ENCODE data around the gene REXO5.
"Not testable (repeated sequence)": the region's sequence is repeated elsewhere in the genome, so short reads cannot be mapped to it uniquely, and the experiment has no call there.

The REXO5 gene, protein sequence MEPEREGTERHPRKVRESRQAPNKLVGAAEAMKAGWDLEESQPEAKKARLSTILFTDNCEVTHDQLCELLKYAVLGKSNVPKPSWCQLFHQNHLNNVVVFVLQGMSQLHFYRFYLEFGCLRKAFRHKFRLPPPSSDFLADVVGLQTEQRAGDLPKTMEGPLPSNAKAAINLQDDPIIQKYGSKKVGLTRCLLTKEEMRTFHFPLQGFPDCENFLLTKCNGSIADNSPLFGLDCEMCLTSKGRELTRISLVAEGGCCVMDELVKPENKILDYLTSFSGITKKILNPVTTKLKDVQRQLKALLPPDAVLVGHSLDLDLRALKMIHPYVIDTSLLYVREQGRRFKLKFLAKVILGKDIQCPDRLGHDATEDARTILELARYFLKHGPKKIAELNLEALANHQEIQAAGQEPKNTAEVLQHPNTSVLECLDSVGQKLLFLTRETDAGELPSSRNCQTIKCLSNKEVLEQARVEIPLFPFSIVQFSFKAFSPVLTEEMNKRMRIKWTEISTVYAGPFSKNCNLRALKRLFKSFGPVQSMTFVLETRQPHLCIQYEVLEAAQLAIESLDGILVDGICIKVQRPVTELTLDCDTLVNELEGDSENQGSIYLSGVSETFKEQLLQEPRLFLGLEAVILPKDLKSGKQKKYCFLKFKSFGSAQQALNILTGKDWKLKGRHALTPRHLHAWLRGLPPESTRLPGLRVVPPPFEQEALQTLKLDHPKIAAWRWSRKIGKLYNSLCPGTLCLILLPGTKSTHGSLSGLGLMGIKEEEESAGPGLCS

DNA sequence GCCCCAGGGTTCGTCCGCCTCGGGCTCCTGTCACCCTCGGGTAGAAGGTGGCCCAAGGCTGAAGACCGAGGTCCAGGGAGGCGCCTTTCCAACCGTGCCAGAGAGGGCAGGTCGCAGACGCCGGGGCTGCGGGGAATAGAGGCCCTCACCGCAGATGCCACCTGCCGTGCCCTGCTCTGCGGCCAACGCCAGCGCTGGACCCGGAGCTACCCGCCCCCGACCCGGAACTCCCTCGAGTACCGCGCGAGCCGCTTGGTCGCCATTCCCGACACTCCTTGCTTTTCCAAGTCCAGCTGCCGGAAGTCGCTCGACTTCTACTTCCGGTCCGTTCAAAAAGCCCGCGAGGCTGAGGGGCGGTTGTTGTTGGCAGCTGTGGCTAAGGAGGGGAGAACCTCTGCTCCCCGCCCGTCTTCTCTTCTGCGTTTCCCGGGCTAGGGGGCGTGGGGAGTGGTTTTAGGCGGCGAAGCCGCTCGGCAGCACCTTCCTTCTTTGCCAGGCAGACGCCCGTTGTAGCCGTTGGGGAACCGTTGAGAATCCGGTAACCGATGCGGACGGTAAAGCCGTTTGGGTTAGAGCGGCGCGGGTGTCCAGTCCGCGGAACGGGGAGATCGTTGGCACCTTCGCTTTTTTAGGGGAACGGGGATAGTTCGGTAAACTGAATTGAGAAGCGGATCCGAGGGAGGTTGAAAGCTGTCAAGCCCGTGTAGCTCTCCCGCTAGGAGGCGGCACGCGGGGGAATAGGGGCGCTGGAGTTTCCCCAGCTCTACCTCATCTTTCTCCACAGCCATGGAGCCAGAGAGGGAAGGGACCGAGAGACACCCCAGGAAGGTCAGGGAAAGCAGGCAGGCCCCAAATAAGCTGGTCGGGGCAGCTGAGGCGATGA, at the start of gene REXO5, which contains the start of gene ERI2:
REXO5 (plus strand) TSS at position 360 of the 883 bp plus-strand sequence; CDS start at position 787, 427 bp downstream.
ERI2 (minus strand) TSS at position 305 of the 883 bp plus-strand sequence; CDS start at position 263, 42 bp downstream.
- DNase-seq, result peak; percentile 85 to 88

DNA sequence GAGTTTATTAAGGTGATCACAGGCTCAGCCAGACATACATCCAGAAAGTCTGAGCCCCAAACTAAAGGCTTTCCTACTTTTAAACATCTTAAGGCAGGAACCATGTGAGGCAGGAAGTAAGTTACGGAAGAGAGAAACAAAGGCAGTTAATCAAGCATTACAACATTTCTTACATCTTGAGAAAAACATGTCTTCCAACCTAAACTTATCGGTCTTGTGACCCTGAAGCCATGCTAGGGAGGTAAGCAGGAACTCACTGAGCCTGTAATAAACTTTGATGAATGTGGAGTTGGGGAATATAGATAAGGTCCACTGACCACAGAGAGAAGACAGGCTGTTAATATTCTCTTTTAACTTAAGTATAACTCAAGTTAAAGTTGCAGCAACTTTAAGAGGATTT, 46.0 kb upstream of the REXO5 start:
- no peak for DNase-seq

DNA sequence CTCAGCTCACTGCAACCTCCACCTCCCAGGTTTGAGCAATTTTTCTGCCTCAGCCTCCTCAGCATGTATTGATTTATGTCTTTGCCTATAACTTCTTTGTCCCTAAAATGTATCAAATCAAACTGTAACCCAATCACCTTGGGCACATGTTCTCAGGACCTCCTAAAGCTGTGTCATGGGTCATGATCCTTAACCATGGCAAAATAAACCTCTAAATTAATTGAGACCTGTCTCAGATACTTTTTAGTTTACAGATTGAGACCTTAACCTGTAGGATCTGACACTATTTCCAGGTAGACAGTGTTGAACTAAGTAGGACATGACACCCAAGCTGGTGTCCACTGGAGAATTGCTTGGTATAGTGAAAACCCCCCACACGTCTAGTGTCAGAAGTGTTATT, 45.2 kb upstream of the REXO5 start:
- no peak for DNase-seq

DNA sequence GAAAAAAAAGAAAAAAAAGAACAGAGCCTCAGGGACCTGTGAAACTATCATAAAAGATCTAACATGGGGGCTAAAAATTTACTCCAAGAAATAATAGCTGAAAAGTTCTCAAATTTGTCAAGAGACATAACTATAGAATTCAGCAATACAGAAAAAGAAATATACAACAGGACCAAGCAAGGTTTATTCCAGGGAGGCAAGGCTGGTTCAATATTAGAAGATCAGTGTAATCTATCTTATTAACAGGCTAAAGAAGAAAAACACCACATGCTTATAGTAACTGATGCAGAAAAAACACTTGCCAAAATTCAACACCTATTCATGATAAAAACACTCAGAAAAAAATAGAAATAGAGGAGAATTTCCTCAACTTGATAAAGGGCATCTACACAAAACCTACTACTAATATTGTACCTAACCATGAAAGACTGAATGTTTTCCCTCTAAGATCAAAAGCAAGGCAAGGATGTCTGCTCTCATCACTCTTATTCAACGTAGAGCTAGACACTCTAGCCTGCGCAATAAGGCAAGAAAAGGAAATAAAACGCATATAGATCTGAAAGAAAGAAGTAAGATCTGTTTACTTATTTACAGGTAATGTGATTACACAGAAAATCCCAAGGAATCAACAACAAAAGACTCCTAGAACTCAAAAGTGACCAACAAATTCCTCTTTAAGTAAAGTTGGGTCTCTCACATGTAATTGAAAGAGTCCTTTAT, 43.8 kb upstream of the REXO5 start:
- no peak for DNase-seq

DNA sequence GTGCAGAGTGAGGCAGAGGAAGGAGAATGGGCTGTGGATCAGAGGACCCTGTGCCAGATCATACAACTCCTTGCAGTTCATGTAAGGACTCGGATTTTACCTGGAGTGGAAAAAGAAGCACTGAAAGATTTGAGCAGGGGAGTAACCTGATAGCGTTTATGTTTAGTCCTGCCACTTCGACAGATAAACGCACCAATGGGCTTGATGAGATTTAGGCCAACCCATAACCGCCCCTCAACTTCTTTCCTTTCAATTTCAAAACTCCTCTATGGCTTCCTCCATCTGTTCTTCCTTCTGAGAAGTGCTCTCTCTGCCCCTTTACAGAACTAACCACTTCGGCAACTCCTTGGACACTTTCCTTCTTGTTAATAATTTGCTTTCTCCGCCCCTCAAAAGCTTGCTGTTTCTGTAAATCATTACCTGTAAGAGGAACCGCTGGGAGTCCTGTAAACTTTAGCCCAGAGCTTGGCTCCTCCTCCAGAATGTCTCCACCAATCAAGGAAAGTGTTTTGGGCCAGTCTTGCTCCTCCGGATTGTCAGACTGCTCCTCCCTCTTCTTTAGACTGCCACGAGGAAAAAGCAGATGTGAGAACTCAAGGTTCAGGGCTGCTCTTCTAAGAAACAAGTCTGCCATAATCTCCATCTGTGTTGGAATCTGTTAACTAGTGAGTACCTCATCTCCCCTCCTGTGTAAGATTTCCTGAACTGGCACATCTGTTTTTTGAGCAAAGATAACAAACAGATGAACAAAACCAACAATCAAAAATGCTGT, 42.7 kb upstream of the REXO5 start, which contains the start of gene ACSM3:
ACSM3 (plus strand) TSS at position 554 of the 772 bp plus-strand sequence. CDS start 6,021 bp downstream, outside the sequence.
- DNase-seq, result peak; percentile 60 to 67

DNA sequence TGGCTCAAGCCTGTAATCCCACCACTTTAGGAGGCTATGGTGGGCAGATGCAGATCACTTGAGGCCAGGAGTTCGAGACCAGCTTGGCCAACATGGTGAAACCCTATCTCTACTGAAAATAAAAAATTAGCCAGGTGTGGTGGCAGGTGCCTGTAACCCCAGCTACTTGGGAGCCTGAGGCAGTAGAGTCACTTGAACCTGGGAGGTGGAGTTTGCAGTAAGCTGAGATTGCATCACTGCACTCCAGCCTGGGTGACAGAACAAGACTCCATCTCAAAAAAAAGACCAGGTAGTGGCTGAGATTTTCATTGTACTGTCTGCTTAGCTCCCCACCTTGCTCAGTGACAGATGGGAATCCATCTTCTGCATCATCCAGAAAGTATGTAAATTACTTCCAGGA, 41.9 kb upstream of the REXO5 start:
- not testable (repeated sequence) for DNase-seq

DNA sequence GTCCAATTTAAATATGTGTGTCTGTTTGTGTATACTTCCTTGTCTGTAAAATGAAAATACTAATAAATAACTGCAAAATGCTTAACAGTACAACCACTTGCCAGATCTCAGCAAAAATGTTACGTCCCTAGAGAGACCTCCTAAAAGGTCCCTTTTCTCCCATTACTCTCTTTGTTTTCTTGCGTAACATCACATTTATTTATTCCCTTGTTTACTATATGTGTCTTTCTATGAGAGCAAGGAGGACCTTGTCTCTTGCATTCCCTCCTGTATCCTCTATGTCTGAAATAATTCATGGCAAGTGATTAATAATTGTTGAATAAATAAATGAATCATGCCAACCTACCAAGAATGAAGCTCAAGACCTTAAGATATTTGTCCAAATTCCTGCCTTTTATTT, 40.6 kb upstream of the REXO5 start:
- no peak for DNase-seq

DNA sequence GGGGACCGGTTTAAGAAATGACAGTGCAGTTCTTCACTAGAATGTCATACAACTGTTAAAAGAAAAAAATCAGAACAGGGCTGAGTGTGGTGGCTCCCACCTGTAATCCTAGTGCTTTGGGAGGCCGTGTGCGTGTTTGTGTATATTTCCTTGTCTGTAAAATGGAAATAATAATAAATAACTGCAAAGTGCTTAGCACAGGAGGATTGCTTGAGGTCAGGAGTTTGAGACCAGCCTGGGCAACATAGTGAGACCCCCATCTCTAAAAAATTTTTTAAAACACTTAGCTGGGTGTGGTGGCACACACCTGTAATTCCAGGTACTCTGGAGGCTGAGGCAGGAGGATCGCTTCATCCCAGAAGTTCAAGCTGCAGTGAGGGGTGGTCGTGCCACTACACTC, 40.0 kb upstream of the REXO5 start:
- DNase-seq, result no peak

DNA sequence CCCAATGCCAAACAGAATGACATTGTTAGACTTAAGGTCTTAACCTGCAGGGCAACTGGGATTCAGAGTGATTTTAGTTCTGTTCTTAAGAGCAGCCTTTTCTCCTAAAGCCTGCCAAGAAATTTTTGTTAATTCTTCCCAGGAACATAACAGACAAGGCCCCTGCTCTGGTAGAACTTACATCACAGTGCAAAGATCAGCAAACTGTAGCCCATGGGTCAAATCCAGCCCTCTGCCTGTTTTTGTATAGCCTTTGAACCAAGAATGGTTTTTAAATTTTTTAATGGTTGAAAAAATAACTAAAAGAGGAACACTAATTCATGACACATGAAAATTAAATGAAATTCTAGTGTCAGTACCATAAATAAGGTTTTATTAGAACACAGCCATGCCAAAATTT, 38.8 kb upstream of the REXO5 start:
- no peak for DNase-seq

DNA sequence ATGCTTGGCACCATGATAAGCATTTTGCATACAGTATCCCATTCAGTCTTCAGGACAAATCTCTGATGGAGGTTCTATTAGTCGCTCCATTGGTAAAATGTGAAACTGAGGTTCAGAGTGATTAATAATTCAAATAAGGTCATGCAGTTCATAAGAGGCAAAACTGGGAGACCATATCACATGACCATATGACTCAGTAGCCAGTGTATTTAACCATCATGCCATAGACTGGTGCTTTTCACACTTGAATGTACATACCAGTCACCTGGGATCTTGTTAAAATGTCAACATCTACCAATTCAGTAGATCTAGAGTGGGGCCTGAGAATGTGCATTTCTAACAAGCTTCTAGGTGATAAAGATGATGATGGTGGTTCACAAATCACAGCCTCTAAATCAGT, 38.2 kb upstream of the REXO5 start:
- DNase-seq, result no peak

DNA sequence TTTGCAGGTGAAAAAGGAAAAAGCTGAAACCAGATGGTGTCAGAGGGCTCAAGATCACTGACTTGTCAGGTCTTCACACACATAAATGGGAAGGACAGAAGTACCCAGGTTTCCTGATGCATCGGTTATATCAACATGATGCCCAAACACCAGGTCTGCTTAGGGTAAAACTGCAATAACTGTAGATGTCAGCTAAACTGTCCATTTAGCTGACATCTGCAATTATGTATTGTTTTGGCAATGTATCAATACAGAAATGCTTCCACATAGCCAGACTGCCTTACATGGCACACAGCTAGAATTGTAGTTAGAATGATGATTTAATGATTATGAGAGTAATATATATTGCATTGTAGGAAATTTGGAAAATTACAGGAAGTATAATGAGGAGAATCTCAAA, 37.5 kb upstream of the REXO5 start:
- DNase-seq, result no peak

DNA sequence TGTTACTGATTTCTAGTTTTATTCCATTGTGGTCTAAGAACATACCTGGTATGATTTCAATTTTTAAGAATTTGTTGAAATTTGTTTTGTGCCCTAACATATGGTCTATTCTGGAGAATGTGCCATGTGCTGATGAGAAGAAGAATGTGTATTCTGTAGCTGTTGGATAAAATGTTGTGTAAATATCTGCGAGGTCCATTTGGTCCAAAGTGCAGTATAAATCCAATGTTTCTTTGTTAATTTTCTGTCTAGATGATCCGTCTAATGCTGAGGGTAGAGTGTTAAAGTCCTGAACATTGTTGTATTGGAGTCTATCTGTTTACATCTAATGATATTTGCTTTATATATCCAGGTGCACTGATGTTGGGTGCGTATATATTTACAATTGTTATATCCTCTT, 32.6 kb upstream of the REXO5 start:
- no peak for DNase-seq

DNA sequence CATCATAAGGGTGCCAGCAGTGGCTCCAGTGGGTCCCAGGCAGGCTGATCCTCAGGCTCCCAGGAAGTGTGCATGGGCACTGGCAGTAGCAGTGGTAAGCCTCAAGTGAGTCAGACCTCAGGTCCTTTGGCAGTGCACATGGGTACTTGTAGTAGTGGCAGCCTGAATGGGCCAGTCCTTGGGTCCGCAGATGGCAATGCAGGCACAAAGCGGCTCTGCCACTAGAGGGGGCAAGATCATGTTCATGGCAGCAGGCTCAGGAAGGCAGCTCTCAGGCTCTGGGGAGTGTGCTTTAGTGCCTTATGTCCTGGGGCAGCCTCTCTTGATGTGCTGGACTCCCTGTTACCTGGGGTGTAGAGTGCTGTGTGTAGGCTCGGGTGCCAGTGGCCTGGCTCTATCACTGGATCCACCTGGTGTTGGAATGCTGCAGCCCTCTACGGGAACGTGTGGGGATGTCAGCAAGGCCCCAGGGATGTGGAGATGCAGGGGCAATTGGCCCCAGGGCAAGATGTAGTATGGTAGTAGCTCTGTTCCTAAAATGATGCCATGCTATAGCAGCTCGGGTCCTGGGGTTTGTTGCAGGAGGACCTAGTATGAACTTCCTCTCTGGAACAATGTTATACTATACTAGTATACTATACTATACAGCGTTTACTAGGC, 31.5 kb upstream of the REXO5 start:
- DNase-seq, result peak; percentile 75 to 78

DNA sequence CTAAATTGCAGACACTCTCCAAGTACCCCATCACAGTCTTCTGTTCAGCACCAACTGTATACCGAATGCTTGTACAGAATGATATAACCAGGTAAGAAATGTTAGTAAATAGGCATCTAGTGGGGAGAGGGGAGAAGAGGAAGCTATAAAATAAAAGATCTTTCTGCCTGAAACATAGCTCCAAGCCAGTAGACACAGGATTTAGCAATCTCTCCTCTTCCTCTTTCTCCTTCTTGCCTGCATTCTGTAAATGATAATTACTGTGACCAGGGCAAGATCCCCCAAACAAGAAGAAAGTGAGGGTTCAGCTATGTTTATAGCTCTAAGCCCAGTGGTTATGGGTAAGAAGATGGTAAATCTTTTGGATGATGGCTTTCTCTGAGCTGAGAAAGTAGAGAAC, 24.6 kb upstream of the REXO5 start:
- no peak for DNase-seq

DNA sequence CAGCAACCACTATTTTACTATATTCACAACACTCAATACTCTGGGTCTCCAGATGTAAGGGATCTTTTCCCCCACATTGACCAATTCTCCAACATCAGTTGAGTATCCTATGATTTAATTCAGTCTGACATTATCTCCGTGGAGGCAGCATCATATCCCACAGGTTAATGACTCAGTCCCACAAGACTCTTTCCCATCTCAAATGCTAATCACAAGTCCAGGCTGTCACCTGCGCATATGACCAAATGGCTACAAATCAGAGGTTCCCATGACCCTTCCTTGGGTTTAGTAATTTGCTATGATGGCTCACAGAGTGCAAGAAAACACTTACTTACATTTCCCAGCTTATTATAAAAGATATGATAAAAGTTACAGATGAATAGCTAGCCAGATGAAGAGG, 23.9 kb upstream of the REXO5 start:
- no peak for DNase-seq

DNA sequence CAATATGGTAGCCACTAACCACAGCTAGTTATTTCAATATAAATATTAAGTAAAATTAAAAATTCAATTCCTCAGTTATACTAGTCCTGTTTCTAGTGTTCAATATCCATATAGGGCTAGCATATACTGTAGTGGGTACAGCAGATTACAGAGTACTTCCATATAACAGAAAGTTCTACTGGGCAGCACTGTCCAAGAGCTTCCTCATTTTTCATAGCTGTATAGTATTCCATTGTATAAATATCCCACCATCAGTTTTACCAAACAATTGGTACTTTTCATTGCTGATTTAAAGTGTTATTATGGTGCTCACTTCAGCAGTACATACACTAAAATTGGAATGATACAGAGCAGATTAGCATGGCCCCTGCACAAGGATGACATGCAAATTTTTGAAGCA, 22.1 kb upstream of the REXO5 start:
- DNase-seq, result no peak

DNA sequence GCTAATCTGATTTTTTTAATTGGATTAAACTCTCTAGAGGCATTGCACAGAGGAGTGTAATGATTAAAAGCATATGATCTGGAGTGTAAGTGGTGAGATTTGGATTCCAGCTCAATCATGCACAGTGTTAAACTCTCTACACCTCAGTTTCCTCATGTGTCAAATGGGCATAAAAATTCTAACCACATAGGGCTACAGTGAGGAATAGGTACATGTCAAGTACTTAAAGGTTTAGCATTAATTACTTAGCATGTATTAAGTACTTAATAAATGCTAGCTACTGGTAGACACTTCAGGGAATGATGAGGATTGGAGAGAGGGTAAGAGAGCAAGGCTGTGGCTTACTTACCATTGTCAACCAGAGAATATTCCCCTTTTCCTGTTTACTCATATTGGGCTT, 17.2 kb upstream of the REXO5 start:
- DNase-seq, result no peak

DNA sequence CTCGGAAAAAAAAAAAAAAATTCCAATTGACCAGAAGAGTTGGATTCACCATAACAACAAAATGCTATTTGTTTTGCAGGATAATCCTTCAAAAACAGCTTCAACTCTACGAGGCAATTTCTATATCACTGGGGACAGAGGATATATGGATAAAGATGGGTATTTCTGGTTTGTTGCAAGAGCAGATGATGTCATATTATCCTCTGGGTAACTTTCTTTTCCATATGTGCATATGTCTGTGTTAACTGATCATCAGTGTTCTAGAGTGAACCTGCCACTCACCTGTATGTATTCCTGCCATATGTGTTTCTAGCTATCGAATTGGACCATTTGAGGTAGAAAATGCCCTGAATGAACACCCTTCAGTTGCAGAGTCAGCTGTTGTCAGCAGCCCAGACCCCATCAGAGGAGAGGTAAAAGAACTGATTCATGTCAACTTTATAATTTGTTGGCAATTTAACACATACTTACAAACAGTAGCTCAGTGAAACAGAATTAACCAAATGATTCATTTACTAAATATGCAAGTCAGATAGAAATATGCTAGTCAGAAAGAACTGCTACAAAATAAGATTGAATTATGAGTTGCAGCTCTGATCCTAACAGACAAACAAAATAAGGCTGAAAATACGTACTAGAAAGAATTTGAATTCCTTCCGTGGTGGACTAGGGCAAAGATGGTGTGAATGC, 14.3 kb upstream of the REXO5 start:
- no peak for DNase-seq

DNA sequence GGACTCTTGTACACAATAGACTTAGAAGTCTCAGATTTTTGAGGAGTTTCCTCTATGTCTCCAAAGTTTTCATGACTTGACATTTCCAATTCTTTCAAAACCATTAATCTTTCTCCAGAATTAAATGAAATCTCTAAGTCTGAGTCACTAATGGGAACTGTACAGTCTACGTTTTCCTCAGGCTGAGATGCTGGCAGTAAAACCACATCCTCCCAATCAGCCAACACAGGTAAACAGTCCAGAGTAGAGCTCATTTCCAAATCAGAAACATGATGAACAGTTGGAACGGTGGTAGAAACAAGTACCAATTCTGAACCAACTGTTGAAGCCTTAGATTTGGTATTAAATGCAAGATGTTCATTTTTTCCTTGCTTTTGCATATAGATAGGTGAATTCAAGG, 8.0 kb upstream of the REXO5 start:
- DNase-seq, result no peak

DNA sequence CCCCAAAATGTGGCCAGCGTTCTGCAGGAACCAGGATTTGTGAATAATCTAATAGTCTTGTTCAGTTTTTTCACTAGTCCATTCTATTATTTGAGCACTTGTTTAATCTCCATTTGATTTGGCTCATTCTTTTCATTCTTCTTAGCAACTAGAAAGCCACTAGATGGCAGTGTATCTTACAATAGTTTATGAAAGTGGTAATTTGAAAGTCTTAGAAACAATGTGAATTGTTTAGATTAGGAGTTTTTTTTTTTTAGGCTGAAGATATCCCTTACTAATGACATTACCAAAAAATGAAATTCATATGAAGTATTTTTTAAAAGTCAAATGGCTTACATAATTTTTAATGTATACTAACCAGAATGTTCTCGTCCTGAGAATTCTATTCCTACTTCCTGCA, 6.7 kb upstream of the REXO5 start:
- no peak for DNase-seq

Data from activated T-cell treated with anti-CD3 and anti-CD28 coated beads, Interleukin-2, amount 50 U/mL, for 48 hours (primary cell).